Stimulated activated CD8-positive, alpha-beta memory T cell treated with anti-CD3 and anti-CD28 coated beads, Interleukin-7, amount 100 ng/mL, for 48 hours (primary cell): ENCODE results near the gene POU2AF1.
"Not testable (repeated sequence)": the region's sequence is repeated elsewhere in the genome, so short reads cannot be mapped to it uniquely, and the experiment has no call there.

ENCODE experiments used
- DNase-seq, 2 donors: peaks; one replicate each; pipeline ENCODE4 v3.0.0-alpha.2; 2020; ENCODE audit warnings: low read depth in 1 of 2; ENCODE audit errors: extremely low read depth in 1 of 2

Gene POU2AF1

DNA sequence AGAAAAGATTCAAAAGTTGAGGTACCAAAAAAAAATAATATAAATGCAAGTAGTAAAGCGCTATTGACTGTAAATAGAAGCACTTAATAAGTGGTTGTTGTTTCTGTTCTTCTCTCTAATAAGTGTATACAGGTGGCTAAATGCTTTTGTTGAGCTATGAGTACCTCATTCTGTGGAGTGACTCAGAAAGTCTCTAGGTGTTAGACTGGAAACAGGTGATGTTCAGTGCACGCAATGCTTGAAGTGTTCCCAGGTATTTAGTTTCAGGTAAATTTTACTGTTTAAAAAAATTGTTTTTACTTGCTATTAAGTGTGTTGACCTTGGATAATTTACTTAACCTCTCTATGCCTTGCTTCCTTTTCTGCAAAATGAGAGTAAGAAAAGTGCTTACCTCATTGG lies 56.5 kb downstream of the POU2AF1 start:
- no peak for DNase-seq

DNA sequence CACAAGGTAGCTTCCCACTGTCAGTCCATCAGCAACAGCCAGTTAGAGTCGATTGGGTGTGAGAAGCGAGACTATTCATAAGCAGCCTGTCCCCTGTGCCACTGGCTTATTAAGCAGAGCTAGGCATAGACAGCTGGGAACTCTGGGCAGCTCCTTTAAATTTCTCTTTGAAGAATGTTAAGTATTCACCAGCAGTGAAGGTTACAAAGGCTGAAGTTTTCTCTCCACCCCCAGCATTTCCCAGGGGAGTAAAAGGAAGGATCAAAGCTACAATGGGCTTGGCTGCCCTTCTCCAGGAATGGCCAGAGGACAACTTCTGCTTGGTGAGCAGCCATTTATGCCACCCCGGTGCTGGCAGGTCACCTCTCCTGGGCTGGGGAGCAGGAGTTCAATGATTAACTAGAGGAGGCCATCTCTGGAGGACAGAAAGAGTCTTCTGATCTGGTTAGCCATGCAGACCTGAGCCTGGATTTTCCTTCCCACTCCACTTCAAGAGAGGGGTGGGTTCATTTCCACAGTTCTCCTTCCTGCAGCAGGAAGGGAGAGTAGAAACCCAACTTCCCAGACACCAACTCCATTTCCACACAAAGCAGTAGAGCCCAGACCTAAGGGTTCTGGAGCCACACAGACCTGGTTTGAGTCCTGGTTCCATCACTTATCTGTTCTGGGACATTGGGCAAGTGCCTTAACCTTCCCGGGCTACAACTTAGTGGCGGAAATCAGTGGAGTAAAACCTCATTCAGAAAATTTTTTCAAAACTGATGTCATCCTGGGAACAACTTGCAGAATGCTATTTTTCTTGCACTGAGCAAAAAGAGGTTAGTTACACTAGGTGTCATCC lies 58.1 kb downstream of the POU2AF1 start:
- no peak for DNase-seq

DNA sequence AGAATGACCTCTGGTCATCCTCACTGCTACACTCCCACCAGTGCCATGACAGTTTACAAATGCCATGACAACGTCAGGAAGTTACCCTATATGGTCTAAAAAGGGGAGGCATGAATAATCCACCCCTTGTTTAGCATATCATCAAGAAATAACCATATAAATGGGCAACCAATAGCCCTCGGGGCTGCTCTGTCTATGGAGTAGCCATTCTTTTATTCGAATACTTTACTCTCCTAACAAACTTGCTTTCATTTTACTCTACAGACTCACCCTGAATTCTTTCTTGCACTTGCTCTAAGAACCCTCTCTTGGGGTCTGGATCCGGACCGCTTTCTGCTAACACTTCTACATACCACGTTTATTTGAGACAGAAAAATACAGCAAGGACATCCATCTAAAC lies 58.9 kb downstream of the POU2AF1 start:
- not testable (repeated sequence) for DNase-seq

DNA sequence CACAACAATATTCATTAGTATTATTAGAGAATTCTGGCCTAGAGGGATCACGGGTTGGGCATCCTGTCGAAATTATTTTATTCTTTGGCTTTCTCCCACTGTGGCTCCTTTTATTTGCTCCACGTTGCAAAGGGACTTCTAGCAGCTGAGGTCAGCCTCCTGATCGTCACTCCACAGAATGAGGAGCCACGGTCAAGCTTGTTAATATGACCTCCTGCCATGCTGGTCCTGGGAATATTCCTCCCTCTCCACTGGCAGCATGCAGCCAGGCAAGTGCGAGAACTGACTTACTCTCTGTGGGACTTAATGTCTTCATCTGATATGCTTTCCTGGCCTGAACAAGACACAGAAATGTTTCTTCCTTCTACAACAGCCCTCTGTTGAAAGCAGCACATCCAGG lies 59.8 kb downstream of the POU2AF1 start:
- DNase-seq, result no peak

DNA sequence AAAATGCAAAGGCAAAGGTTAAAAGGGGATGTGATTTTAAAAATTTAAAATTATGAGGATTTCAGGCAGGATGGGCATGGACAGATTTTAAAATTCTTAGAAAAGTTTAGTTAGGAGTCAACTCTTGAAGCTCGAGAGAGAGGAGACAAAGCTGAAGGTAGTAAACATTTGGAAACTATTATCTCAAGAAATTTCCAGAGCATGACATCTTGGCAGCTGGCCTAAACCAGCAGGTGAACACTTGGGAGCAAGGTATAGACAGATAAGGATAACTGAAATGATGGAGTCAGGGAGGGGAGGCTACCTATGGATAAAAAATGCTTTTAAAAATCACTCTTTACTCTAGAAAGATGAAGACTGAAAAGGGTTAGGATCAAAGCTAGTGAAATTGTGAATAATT lies 67.0 kb downstream of the POU2AF1 start:
- DNase-seq, result no peak

DNA sequence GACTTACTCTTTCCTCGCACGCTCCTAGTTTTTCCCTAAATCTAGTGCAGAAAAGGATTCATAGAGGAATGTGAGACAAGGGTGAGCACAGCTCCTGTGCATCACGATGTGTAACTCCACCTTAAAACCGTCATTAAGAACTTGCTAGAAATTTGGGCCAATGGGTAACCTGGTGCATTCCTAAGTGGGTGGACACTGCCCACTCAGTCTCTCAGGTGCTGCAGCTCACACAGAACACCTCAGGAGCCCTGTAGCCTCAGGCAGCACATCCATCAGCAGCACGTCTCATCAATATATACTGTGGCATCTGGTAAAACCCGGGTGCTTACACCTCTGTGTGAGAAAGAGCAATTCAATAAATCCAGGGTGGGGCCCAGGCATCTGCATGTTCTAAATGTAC lies 68.4 kb downstream of the POU2AF1 start:
- DNase-seq, result no peak

DNA sequence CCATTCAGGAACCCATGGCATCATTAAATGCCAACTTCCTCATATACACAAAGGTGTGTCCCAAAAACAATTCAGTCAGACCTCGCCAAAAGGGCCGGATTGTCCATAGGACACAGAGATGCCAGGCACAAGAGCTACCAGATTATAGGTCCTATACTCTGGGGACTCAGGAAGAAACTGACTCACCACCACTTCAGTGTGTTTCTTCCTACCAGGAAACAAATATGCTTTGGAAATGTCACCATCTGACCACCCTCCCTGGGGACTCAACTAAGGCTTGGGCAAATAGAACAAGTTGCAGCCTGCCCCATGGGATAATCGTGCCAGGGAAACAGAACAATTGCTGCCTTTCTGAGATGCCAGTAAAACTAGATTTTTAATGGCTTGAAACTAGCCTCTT lies 69.0 kb downstream of the POU2AF1 start:
- no peak for DNase-seq

DNA sequence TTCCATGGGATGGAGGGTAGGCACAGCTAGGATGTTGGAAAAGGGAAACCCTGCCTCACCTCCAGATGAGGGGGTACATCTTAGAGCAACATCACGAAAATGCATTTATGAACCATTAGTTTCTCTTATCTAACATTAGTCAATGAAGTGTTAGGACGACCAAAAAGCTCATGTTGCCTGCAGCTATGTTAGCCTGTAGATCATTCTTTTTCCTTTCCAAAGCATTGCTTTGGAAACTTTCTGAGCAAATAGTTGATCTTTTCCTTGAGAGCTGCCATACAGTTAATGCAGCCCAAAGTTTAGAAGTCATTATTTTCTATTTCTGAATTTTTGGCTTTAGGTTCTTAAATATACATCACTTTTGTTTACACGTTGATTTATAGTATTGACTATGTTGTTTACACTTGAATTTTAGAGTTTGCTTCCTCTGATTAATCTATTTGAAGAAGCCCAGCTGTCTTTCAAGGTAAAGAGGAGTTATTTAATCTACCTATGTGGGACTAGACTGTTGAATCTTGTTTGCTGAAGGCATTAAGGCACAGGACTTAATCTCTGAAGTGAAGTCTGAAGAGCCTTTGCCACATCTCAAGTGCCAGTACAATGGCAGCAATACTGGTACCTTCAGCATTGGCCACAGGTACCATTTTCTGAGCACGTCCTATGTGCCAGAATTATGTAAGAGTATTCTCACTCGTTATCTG lies 69.7 kb downstream of the POU2AF1 start:
- DNase-seq, result no peak

DNA sequence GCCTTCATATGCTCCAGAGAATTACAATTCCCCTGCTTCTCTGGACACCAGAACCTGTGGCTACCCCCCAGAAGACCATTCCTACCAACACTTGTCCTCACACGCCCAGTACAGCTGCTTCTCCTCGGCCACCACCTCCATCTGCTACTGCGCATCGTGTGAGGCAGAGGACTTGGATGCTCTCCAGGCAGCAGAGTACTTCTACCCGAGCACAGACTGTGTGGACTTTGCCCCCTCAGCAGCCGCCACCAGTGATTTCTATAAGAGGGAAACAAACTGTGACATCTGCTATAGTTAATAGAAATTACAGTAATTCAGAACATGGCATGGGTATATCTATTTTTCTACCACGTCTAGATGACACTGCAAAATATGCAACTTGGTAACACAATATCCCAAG lies 70.9 kb downstream of the POU2AF1 start:
- DNase-seq, result no peak

DNA sequence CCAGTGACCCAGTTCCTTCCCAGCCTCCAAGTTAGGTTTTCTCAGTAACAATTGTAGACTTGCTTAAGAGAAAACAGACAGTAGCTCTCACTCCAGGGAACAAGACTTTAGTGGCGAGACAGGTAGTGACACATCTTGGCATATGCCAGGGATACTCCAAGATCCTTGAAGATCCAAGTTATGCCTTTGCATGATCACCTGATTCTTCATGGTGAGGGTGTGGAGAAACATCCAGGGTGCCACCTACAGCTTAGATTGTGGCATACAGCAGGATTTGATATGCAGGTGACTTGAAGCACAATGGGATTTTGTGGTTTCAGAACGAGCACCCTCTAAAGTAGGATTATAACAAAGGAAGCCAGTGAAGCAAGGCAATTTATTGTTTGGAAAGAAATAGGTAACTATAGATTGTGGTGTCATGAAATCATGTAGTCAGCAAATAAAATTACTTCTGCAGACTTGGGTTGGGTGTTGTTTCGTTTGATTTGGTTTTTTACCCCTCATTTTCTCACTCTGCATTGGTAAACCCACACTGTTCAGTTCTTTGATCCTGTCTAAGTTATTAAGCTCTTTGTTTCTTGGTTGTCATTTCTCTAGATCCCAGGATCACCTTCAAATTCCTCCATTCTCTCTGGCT lies 71.5 kb downstream of the POU2AF1 start:
- no peak for DNase-seq

DNA sequence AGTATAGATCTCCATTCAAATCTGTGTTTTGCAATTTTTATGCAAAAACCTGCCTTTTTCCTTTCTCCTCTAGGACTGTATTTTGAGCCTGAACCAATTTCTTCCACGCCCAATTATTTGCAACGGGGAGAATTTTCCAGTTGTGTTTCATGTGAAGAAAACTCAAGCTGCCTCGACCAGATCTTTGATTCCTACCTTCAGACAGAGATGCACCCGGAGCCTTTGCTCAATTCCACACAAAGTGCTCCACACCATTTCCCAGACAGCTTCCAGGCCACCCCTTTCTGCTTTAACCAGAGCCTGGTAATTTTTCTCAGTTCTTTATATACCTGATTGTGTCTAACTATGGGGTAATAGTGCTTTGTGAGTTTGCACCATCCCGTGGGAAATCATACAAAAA lies 72.8 kb downstream of the POU2AF1 start:
- DNase-seq, result no peak

DNA sequence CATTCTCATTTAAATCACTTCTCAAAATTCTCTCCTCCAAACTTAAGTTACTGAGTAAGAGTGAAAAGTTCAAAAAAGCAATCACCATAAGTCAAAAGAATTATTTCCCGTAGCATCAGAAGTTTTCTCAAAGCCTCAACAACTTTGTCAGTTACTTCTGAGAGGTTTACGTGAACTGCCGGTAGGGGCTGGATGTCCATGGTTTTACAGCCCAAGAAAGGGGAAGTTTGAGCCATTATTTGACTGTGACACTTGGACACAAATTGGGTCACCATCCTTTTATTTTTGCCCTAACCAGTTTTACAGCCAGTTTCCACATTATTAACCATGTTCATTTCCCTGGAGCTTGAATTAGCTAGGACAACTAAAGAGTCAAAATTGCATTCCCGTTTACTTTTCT lies 73.2 kb downstream of the POU2AF1 start:
- DNase-seq, result no peak

DNA sequence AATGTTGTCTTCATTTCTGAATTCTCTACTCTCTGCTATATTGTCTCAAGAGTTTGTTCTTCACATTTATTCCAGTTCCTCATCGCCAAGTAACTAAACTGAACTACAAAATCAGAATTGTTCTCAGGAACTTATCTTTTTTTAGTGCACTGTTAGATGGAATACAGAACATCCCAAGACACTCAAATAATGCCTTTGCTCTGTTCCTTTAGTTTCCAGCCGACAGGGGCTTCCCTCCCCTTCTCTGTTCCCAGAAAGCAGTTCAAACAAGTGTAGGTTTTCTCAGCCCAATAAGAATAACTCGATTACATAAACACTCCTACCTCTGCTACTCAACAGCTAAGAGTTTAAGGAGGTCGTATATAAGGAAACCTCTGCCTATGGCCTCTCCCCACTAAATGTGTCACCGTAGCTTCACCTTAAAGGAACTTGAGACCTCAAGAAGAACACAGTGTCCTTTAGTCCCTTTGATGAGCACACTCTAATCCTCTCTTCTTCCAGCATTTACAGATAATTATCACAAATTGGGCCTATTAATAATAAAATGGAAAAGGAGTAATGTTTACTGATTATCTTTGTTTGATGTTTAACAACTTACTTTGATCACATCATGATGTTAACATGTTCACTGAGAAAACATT lies 73.8 kb downstream of the POU2AF1 start:
- no peak for DNase-seq

DNA sequence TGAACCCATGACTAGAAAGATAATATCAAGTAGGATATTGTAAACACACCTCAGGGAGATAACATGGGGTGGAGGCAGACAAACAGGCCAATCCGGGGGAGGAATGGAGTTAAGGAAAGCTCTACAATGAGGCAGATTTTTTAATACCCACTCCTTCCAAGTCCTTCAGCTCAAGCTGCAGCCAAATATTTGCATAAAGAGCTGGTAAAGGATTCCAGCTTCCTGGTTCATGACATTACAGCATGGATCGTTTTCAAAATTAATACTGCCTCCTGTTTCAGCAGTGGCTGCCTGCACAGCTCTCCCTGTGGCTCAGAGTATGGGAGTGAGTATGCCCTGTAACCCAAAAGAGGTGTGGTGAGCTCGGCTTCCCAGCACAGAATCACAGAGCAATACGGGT lies 75.6 kb downstream of the POU2AF1 start:
- no peak for DNase-seq

DNA sequence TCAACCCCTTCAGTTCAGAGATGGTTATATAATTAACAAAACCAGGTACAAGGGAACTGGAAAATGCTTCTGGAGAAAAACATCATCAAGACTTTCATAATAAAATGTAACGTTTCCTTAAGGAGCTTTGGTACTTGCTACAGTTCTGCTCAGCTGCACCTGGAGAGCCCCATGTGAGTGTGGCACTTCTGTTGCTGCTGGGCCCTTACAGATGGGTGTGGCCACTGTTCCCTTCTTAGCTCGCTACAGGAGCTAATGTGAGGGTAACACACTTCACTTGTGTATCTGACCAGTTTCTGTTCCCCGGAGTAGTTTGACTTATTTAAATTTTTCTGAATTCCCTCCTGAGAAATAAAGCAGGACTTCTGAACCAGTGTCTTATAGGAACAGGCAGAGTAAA lies 76.8 kb downstream of the POU2AF1 start:
- no peak for DNase-seq
